H1 (cell line): Measurements from ENCODE around the gene PCSK9. TPM values are rescaled to one million over a fixed set of nuclear protein-coding genes. Genes with fewer than 3 reads are reported as not detected.

ENCODE experiments used
- CTCF ChIA-PET: fragments of 300-600 bp; sonication (Branson Sonifier 250); formaldehyde crosslinking; loops from one replicate; lab custom pipeline; 2021; ENCODE audit not compliant: partially characterized antibody; lab: Charles Lee
- POLR2A ChIA-PET: fragments of 300-600 bp; sonication (Branson Sonifier 250); formaldehyde crosslinking; loops from one replicate; lab custom pipeline; 2021; ENCODE audit warnings: inconsistent platforms; ENCODE audit not compliant: partially characterized antibody; lab: Charles Lee
- DNase-seq, 2 experiments: peaks; one replicate each; pipeline versions ENCODE4 v3.0.0 to v3.0.0-alpha.2; 2010 to 2022; ENCODE audit warnings: low spot score in 2 of 2, low read depth in 1 of 2, mixed read lengths in 1 of 2
- FAIRE-seq: peaks from 2 replicates; lab custom pipeline; 2011; peaks lifted over from hg19 to GRCh38; lab: Jason Lieb, UNC
- H2AFZ ChIP-seq: 2 replicates; pipeline ENCODE4 v1.8.1; 2012; ENCODE audit warnings: low read length, inconsistent platforms
- H2AK5ac ChIP-seq: 2 replicates; pipeline ENCODE4 v1.6.1; 2013; ENCODE audit warnings: low read depth, low read length
- H2BK120ac ChIP-seq: replicated peaks from 2 replicates; pipeline ENCODE3; 2013; ENCODE audit warnings: low read depth, low read length, inconsistent platforms
- H2BK12ac ChIP-seq: 2 replicates; pipeline ENCODE4 v1.6.1; 2013; ENCODE audit warnings: low read depth, low read length
- H2BK15ac ChIP-seq: 2 replicates; pipeline ENCODE4 v1.6.1; 2013; ENCODE audit warnings: low read length
- H2BK20ac ChIP-seq: 2 replicates; pipeline ENCODE4 v1.6.1; 2013; ENCODE audit warnings: low read length
- H2BK5ac ChIP-seq: 2 replicates; pipeline ENCODE4 v1.6.1; 2013; ENCODE audit warnings: low read depth, low read length
- H3K14ac ChIP-seq: 2 replicates; pipeline ENCODE4 v1.6.1; 2013; ENCODE audit warnings: inconsistent platforms; ENCODE audit not compliant: insufficient read length
- H3K18ac ChIP-seq: 2 replicates; pipeline ENCODE4 v1.6.1; 2013; ENCODE audit warnings: low read length; ENCODE audit errors: extremely low read depth
- H3K23ac ChIP-seq: 2 replicates; pipeline ENCODE4 v1.6.1; 2013; ENCODE audit warnings: inconsistent platforms; ENCODE audit not compliant: insufficient read length
- H3K23me2 ChIP-seq: 2 replicates; pipeline ENCODE4 v1.6.1; 2013; ENCODE audit warnings: low read depth, low read length
- H3K27ac ChIP-seq: 2 replicates; pipeline ENCODE4 v1.6.1; 2011; ENCODE audit warnings: low read depth, low read length, inconsistent platforms
- H3K27me3 ChIP-seq, 4 experiments: replicated peaks in 1 of 4; 1 replicate in 1 of 4; 2 replicates in 3 of 4; pipeline versions ENCODE4 v1.6.1 to v1.8.1; 2011 to 2013; ENCODE audit warnings: low read length in 3 of 4, mild to moderate bottlenecking in 3 of 4, inconsistent platforms in 2 of 4, mixed read lengths in 2 of 4, moderate library complexity in 1 of 4; ENCODE audit not compliant: control insufficient read depth in 3 of 4, insufficient read depth in 3 of 4; ENCODE audit errors: extremely low read depth in 1 of 4
- H3K36me3 ChIP-seq, 4 experiments: 2 replicates each; pipeline versions ENCODE4 v1.6.1 to v1.8.1; 2011 to 2013; ENCODE audit warnings: mild to moderate bottlenecking in 4 of 4, low read length in 3 of 4, moderate library complexity in 2 of 4, control low read depth in 1 of 4, inconsistent platforms in 1 of 4; ENCODE audit not compliant: insufficient read depth in 4 of 4, control insufficient read depth in 2 of 4
- H3K4ac ChIP-seq: replicated peaks from 2 replicates; pipeline ENCODE3; 2013; ENCODE audit warnings: low read length, low read depth, mixed read lengths, inconsistent platforms; ENCODE audit not compliant: insufficient read length
- H3K4me1 ChIP-seq, 4 experiments: replicated peaks in 1 of 4; 1 replicate in 1 of 4; 2 replicates in 3 of 4; pipeline versions ENCODE4 v1.6.1 to v1.8.1; 2011 to 2013; ENCODE audit warnings: low read length in 3 of 4, inconsistent platforms in 2 of 4, mixed read lengths in 1 of 4; ENCODE audit not compliant: insufficient read depth in 4 of 4, control insufficient read depth in 3 of 4
- H3K4me2 ChIP-seq, 2 experiments: 2 replicates each; pipeline versions ENCODE4 v1.6.1 to v1.8.1; 2011 to 2013; ENCODE audit warnings: low read depth in 2 of 2, low read length in 2 of 2, control low read depth in 1 of 2, inconsistent platforms in 1 of 2, mild to moderate bottlenecking in 1 of 2; ENCODE audit not compliant: insufficient read depth in 1 of 2
- H3K4me3 ChIP-seq, 4 experiments: fragments of 200-600, 300-600 bp in 1 of 4; sonication (generic), shearing (Covaris generic), sonication (Bioruptor Twin) in 1 of 4; 2 replicates each; pipeline versions ENCODE4 v1.5.1 to v1.8.1; 2011 to 2016; ENCODE audit warnings: low read length in 4 of 4, low read depth in 3 of 4, control low read depth in 2 of 4, inconsistent platforms in 2 of 4, mild to moderate bottlenecking in 2 of 4, mixed read lengths in 1 of 4, moderate library complexity in 1 of 4; ENCODE audit not compliant: insufficient read depth in 2 of 4; ENCODE audit errors: extremely low read depth in 1 of 4
- H3K56ac ChIP-seq: replicated peaks from 2 replicates; pipeline ENCODE3; 2013; ENCODE audit warnings: low read depth, mild to moderate bottlenecking, mixed read lengths, low read length, inconsistent platforms; ENCODE audit not compliant: insufficient read length
- H3K79me1 ChIP-seq: 2 replicates; pipeline ENCODE4 v1.6.1; 2013; ENCODE audit warnings: low read depth, low read length, control low read depth
- H3K79me2 ChIP-seq, 2 experiments: 2 replicates each; pipeline versions ENCODE4 v1.6.1 to v1.8.1; 2012 to 2013; ENCODE audit warnings: low read length in 2 of 2, mild to moderate bottlenecking in 2 of 2, inconsistent platforms in 1 of 2; ENCODE audit not compliant: insufficient read depth in 2 of 2, control insufficient read depth in 1 of 2
- H3K9ac ChIP-seq, 4 experiments: replicated peaks in 1 of 4; 1 replicate in 1 of 4; 2 replicates in 3 of 4; pipeline versions ENCODE4 v1.6.1 to v1.8.1; 2011 to 2013; ENCODE audit warnings: low read depth in 3 of 4, low read length in 3 of 4, control low read depth in 2 of 4, mild to moderate bottlenecking in 2 of 4, moderate library complexity in 2 of 4, inconsistent platforms in 1 of 4; ENCODE audit errors: extremely low read depth in 1 of 4
- H3K9me3 ChIP-seq, 2 experiments: 2 replicates each; pipeline versions ENCODE4 v1.6.1 to v1.8.1; 2012 to 2013; ENCODE audit warnings: mild to moderate bottlenecking in 2 of 2, moderate library complexity in 2 of 2, control low read depth in 1 of 2, inconsistent platforms in 1 of 2, low read depth in 1 of 2, low read length in 1 of 2, mixed read lengths in 1 of 2; ENCODE audit not compliant: insufficient read depth in 2 of 2
- H4K20me1 ChIP-seq, 2 experiments: replicated peaks in 1 of 2; 2 replicates each; pipeline versions ENCODE3 to v1.8.1; 2011 to 2013; ENCODE audit warnings: inconsistent platforms in 2 of 2, low read length in 2 of 2, mild to moderate bottlenecking in 1 of 2; ENCODE audit not compliant: insufficient read depth in 2 of 2, control insufficient read depth in 1 of 2
- H4K5ac ChIP-seq: 2 replicates; pipeline ENCODE4 v1.6.1; 2013; ENCODE audit warnings: low read length, low read depth, mixed read lengths, inconsistent platforms; ENCODE audit not compliant: insufficient read length
- H4K8ac ChIP-seq: 2 replicates; pipeline ENCODE4 v1.8.0; 2013; ENCODE audit warnings: mild to moderate bottlenecking, moderate library complexity, low read length, inconsistent platforms; ENCODE audit not compliant: insufficient read depth; ENCODE audit errors: extremely low read depth
- H4K91ac ChIP-seq: replicated peaks from 2 replicates; pipeline ENCODE3; 2013; ENCODE audit warnings: low read length, mixed read lengths, inconsistent platforms; ENCODE audit not compliant: insufficient read length
- BRCA1 ChIP-seq: IDR thresholded peaks from 2 replicates; pipeline ENCODE4 v1.6.1; 2012; ENCODE audit warnings: low read depth, low read length, improper control_type of control experiment
- EGR1 ChIP-seq: IDR thresholded peaks from 2 replicates; pipeline ENCODE4 v1.6.1; 2011; ENCODE audit warnings: low read depth, low read length, borderline replicate concordance
- EP300 ChIP-seq, 2 experiments: IDR thresholded peaks; 1 replicate in 1 of 2; 2 replicates in 1 of 2; pipeline ENCODE4 v1.6.1; 2011 to 2012; ENCODE audit warnings: low read depth in 2 of 2, low read length in 2 of 2, mild to moderate bottlenecking in 2 of 2, borderline replicate concordance in 1 of 2, inconsistent platforms in 1 of 2, moderate library complexity in 1 of 2
- POLR2AphosphoS5 ChIP-seq: IDR thresholded peaks from 2 replicates; pipeline ENCODE4 v1.6.1; 2011; ENCODE audit warnings: low read depth, low read length
- POU5F1 ChIP-seq: IDR thresholded peaks from 2 replicates; pipeline ENCODE4 v1.6.1; 2011; ENCODE audit warnings: low read depth, mild to moderate bottlenecking, low read length, moderate library complexity
- RFX5 ChIP-seq: IDR thresholded peaks from 2 replicates; pipeline ENCODE4 v1.6.1; 2011; ENCODE audit warnings: low read depth, low read length, improper control_type of control experiment, borderline replicate concordance
- RNF2 ChIP-seq: fragments of 200-900, 300-1000 bp; sonication (generic); IDR thresholded peaks from 2 replicates; pipeline ENCODE4 v1.7.1; 2016; ENCODE audit warnings: borderline replicate concordance, low read depth, mild to moderate bottlenecking, antibody characterized with exemption, low read length; ENCODE audit not compliant: poor library complexity, severe bottlenecking; ENCODE audit errors: missing control alignments
- SP1 ChIP-seq: IDR thresholded peaks from 2 replicates; pipeline ENCODE4 v1.6.1; 2011; ENCODE audit warnings: low read depth, low read length
- SP2 ChIP-seq: IDR thresholded peaks from 2 replicates; pipeline ENCODE4 v1.6.1; 2012; ENCODE audit warnings: mild to moderate bottlenecking, low read length, inconsistent platforms
- WGBS, 2 experiments: shearing (Covaris generic) in 1 of 2; methylation state at CpG; one replicate each; pipeline versions ENCODE4 v1.1.6 to v1.1.7; 2013 to 2015; ENCODE audit warnings: low lambda C conversion rate in 2 of 2, mixed read lengths in 2 of 2, inconsistent platforms in 1 of 2, low coverage in 1 of 2, missing lambda C conversion rate in 1 of 2; ENCODE audit not compliant: insufficient replicate concordance in 2 of 2, insufficient coverage in 1 of 2, insufficient read length in 1 of 2; ENCODE audit errors: extremely low coverage in 1 of 2, missing lambda C conversion rate in 1 of 2; 5-methylcytosine and 5-hydroxymethylcytosine counted together
- polyA plus RNA-seq, 7 experiments: library from polyadenylated mRNA; depleted of rRNA in 3 of 7; stranded (reverse) in 5 of 7; unstranded in 2 of 7; fragments of >200 nt in 5 of 7; fragments of 200-250 nt in 2 of 7; gene quantifications; 1 replicate in 5 of 7; 2 replicates in 1 of 7; 4 replicates in 1 of 7; pipeline versions ENCODE4 v1.2.1 to v1.2.3, GENCODE V29; 2011 to 2013; ENCODE audit warnings: missing spikeins in 2 of 7, mixed read lengths in 2 of 7
- total RNA-seq: library from RNA; stranded (reverse); fragmentation: NEBNext Ultra II Directional; extraction: Animal tissue kit (Norgen Biotek cat#: 25700); gene quantifications from 2 replicates; pipeline ENCODE4 v1.2.1, GENCODE V29; 2021
- TF ChIP-seq, protein P1 (sequence below), 3 experiments: IDR thresholded peaks; 1 replicate in 2 of 3; 2 replicates in 1 of 3; pipeline versions ENCODE4 v1.5.1 to v1.6.1; 2011; ENCODE audit warnings: low read length in 3 of 3, mild to moderate bottlenecking in 3 of 3, inconsistent platforms in 2 of 3, low read depth in 1 of 3, moderate library complexity in 1 of 3; ENCODE audit not compliant: insufficient read depth in 1 of 3; ENCODE audit errors: control extremely low read depth in 1 of 3

The PCSK9 gene
- total and polyA plus RNA-seq, 2 of the 8 experiments (the other 6 are each of a cell fraction or from before 2014, with no cell fraction given): 22.3 to 32.3 TPM

DNA sequence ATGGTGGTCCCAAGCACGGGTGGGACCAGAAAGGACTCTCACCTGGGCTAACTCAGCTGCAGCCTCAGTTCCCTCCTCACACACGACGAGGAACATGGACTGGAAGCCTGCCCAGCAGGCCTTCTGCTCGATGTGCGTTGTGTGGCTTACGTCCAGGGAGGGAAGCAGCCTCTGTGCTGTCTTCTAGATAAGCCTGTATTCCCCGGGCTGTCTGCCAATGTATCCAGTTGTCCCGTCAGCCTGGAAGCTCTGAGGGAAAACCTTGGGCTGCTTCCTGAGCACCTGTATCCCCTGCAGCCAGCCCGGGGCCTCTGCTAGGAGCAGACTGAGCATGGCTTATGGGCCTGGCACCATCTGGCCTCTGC lies 10.5 kb downstream of the PCSK9 start:
- H2AFZ ChIP-seq: no peak overlapping the region
- no peak overlapping the region for H3K18ac ChIP-seq
- ChIA-PET CTCF (interaction anchor here (0.8 to 4.3 kb wide), 15 partner anchors 9 to 112 kb away, joined by 3 to 31 read pairs (median 6); partner anchors contain the start of gene PCSK9), POLR2A (interaction anchor here (0.5 to 1.4 kb wide), 2 partner anchors 10 to 1078 kb away, joined by 3 to 4 read pairs; no protein-coding TSS in a partner anchor)
- no peaks in the 10 kb centered on the region for H3K27me3 ChIP-seq
- H2BK15ac ChIP-seq: no peak overlapping the region
- no peaks in the 10 kb centered on the region for H3K23me2 ChIP-seq
- H2BK120ac ChIP-seq: no peak overlapping the region
- H2BK12ac ChIP-seq: no peak overlapping the region
- FAIRE-seq (no peak), DNase-seq (no peak)
- peaks cover 0 to 29% of the 10 kb centered on the region in 2 experiments for H4K20me1 ChIP-seq
- H3K4me1 ChIP-seq: no peaks in the 10 kb centered on the region
- no peak overlapping the region for H3K4ac ChIP-seq
- no peak overlapping the region; the same call in 1 of the 2 replicates for H3K27ac ChIP-seq
- H3K4me3 ChIP-seq: no peak overlapping the region
- no peak overlapping the region for H4K91ac ChIP-seq
- H2AK5ac ChIP-seq: no peak overlapping the region
- H2BK5ac ChIP-seq: no peak overlapping the region
- no peaks in the 10 kb centered on the region for H3K9me3 ChIP-seq
- no peak overlapping the region for H3K4me2 ChIP-seq
- H3K56ac ChIP-seq: no peak overlapping the region
- no peak overlapping the region for H2BK20ac ChIP-seq
- no peak overlapping the region for H3K14ac ChIP-seq
- no peak overlapping the region for H4K8ac ChIP-seq
- peaks cover 0 to 12% (median 2%) of the 10 kb centered on the region in 4 experiments; a peak in 3 of 8 replicates for H3K36me3 ChIP-seq
- H3K79me2 ChIP-seq: no peaks in the 10 kb centered on the region
- H3K79me1 ChIP-seq: no peaks in the 10 kb centered on the region; the same call in none of the 2 replicates
- H4K5ac ChIP-seq: no peak overlapping the region
- 89% methylated on average over 9 of the region's 9 CpGs; no CpG with 5 or more reads in 1 of the 2 experiments for WGBS, 2 experiments
- no peak overlapping the region for H3K23ac ChIP-seq
- H3K9ac ChIP-seq: no peak overlapping the region
- TF ChIP-seq POU5F1 (no peak), SP2 (no peak), EGR1 (no peak), EP300 (IDR thresholded peaks at IDR 0.05; ENCODE audit: borderline replicate concordance in 1 of 2, low read depth in 2 of 2, low read length in 2 of 2) (no peak), RNF2 (no peak), BRCA1 (no peak), RFX5 (no peak), POLR2AphosphoS5 (no peak), SP1 (no peak)
- TF ChIP-seq, protein P1, sequence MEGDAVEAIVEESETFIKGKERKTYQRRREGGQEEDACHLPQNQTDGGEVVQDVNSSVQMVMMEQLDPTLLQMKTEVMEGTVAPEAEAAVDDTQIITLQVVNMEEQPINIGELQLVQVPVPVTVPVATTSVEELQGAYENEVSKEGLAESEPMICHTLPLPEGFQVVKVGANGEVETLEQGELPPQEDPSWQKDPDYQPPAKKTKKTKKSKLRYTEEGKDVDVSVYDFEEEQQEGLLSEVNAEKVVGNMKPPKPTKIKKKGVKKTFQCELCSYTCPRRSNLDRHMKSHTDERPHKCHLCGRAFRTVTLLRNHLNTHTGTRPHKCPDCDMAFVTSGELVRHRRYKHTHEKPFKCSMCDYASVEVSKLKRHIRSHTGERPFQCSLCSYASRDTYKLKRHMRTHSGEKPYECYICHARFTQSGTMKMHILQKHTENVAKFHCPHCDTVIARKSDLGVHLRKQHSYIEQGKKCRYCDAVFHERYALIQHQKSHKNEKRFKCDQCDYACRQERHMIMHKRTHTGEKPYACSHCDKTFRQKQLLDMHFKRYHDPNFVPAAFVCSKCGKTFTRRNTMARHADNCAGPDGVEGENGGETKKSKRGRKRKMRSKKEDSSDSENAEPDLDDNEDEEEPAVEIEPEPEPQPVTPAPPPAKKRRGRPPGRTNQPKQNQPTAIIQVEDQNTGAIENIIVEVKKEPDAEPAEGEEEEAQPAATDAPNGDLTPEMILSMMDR (IDR thresholded peaks at IDR 0.05; ENCODE audit: control extremely low read depth in 1 of 3, insufficient read depth in 1 of 3, low read depth in 1 of 3, low read length in 3 of 3): no peak
